ENCODE measurements around the gene ATXN7L1. TPM values are rescaled to one million over a fixed set of nuclear protein-coding genes. Genes with fewer than 3 reads are reported as not detected.

ATXN7L1 gene
- total and polyA plus RNA-seq, 2 of the 13 experiments (the other 11 are each of a cell fraction or from before 2014, with no cell fraction given) = 4.1 to 7.8 TPM

GRCh38 chr7:105666324-105666723 lies 210.1 kb downstream of the ATXN7L1 start (continued):
- TF ChIP-seq, protein P1, sequence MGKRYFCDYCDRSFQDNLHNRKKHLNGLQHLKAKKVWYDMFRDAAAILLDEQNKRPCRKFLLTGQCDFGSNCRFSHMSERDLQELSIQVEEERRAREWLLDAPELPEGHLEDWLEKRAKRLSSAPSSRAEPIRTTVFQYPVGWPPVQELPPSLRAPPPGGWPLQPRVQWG (CRISPR knock-in tag; IDR thresholded peaks at IDR 0.05; ENCODE audit: borderline replicate concordance, low read depth) = no peak
- no peak for TF ChIP-seq GATA4 (IDR thresholded peaks at IDR 0.05; ENCODE audit: borderline replicate concordance, low read depth)
- TF ChIP-seq TRIM24 (CRISPR knock-in tag; IDR thresholded peaks at IDR 0.05) = no peak
- TF ChIP-seq ZNF609 (CRISPR knock-in tag; IDR thresholded peaks at IDR 0.05; ENCODE audit: borderline replicate concordance) = no peak

- no TSS peak for BruUV-seq (replicated peaks)
- H2AFZ ChIP-seq (ENCODE audit: low read length) = no peak overlapping the region
- no peak for FAIRE-seq
- no peak overlapping the region for H3K4me2 ChIP-seq (ENCODE audit: low read depth, low read length)
- no peak for DNase-seq (ENCODE audit: low spot score)
- intact Hi-C loops (cut with micrococcal nuclease; ENCODE audit: unreplicated experiment) (no loop called here), in situ Hi-C loops (cut with HindIII; ENCODE audit: extremely low pct_ligation_motif_present, low pct_unique_long_range_greater_than_20kb) (no loop called here)
- ATAC-seq = no peak; the same call in 1 of the 3 replicates
- no peak overlapping the region for H3K9ac ChIP-seq (ENCODE audit: insufficient read depth, low read depth, low read length)
- H4K20me1 ChIP-seq (ENCODE audit: insufficient read depth, low read length) = no peaks in the 10 kb centered on the region
- H3K27ac ChIP-seq (ENCODE audit: extremely low read length, insufficient read depth, low read length) = no peak overlapping the region
- H3K36me3 ChIP-seq (replicated peaks in 1 of 2; ENCODE audit: control insufficient read depth in 1 of 2, insufficient read depth in 2 of 2, low read length in 2 of 2) = 0 out of 5 replicates have a peak, but pooled peaks cover 0 to 8% of the 10 kb centered on the region in 2 experiments
- POLR2A ChIA-PET = no interaction called here
- peaks cover 16% of the 10 kb centered on the region for H3K4me1 ChIP-seq (ENCODE audit: insufficient read depth, low read length)
- H3K79me2 ChIP-seq (ENCODE audit: insufficient read depth, low read length) = no peaks in the 10 kb centered on the region
- CTCF ChIA-PET (ENCODE audit: low intra/inter-chr PET ratio, low total read pairs) = no interaction called here
- no peak overlapping the region for H3K4me3 ChIP-seq (replicated peaks in 1 of 3; ENCODE audit: insufficient read depth in 1 of 3, low read depth in 2 of 3, low read length in 3 of 3)
- no peaks in the 10 kb centered on the region for H3K27me3 ChIP-seq (ENCODE audit: control insufficient read depth in 1 of 2, insufficient read depth in 2 of 2, low read length in 2 of 2)
- WGBS (ENCODE audit: low lambda C conversion rate) = 80% methylated on average over 2 of the region's 7 CpGs
- H3K9me3 ChIP-seq (ENCODE audit: low read length) = no peaks in the 10 kb centered on the region
- no peak for TF ChIP-seq TP53 (CRISPR knock-in tag; conservative IDR thresholded peaks at IDR 0.05)
- no peak for TF ChIP-seq ZBTB7A (CRISPR knock-in tag; IDR thresholded peaks at IDR 0.05)
- no peak for TF ChIP-seq ZNF672 (CRISPR knock-in tag; IDR thresholded peaks at IDR 0.05)
- TF ChIP-seq SP140L (CRISPR knock-in tag; IDR thresholded peaks at IDR 0.05; ENCODE audit: borderline replicate concordance) = no peak
- TF ChIP-seq, protein P2, sequence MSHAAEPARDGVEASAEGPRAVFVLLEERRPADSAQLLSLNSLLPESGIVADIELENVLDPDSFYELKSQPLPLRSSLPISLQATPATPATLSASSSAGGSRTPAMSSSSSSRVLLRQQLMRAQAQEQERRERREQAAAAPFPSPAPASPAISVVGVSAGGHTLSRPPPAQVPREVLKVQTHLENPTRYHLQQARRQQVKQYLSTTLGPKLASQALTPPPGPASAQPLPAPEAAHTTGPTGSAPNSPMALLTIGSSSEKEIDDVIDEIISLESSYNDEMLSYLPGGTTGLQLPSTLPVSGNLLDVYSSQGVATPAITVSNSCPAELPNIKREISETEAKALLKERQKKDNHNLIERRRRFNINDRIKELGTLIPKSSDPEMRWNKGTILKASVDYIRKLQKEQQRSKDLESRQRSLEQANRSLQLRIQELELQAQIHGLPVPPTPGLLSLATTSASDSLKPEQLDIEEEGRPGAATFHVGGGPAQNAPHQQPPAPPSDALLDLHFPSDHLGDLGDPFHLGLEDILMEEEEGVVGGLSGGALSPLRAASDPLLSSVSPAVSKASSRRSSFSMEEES (CRISPR knock-in tag; IDR thresholded peaks at IDR 0.05) = no peak
- no peak for TF ChIP-seq ZNF670 (CRISPR knock-in tag; IDR thresholded peaks at IDR 0.05; ENCODE audit: borderline replicate concordance)
- no peak for TF ChIP-seq PAWR (CRISPR knock-in tag; IDR thresholded peaks at IDR 0.05; ENCODE audit: borderline replicate concordance)
- no peak for TF ChIP-seq MEIS2 (CRISPR knock-in tag; IDR thresholded peaks at IDR 0.05)
- TF ChIP-seq ZNF704 (CRISPR knock-in tag; IDR thresholded peaks at IDR 0.05; ENCODE audit: borderline replicate concordance) = no peak
- TF ChIP-seq ATM (IDR thresholded peaks at IDR 0.05; ENCODE audit: borderline replicate concordance) = no peak
- TF ChIP-seq ATF7 (IDR thresholded peaks at IDR 0.05) = no peak
- no peak for TF ChIP-seq ATF7 (CRISPR knock-in tag; IDR thresholded peaks at IDR 0.05)
- TF ChIP-seq ZNF563 (CRISPR knock-in tag; IDR thresholded peaks at IDR 0.05) = no peak
Measured at GRCh38 chr7:105665684-105666083, 210.7 kb downstream of the ATXN7L1 start.
